Nephron progenitor cell (in vitro differentiated cells): ENCODE results near the gene MLLT3.

Experiments used
- DNase-seq: peaks from one replicate; pipeline ENCODE4 v3.0.0; 2021
- H3K27ac Mint-ChIP-seq: 2 replicates; pipeline ENCODE4 v1.8.0; 2021; ENCODE audit warnings: mild to moderate bottlenecking, moderate library complexity, mixed read lengths
- H3K27me3 Mint-ChIP-seq: 2 replicates; pipeline ENCODE4 v1.8.0; 2021; ENCODE audit warnings: mild to moderate bottlenecking, low read depth, mixed read lengths; ENCODE audit not compliant: poor library complexity
- H3K36me3 Mint-ChIP-seq: 2 replicates; pipeline ENCODE4 v1.8.0; 2021; ENCODE audit warnings: low read depth, mixed read lengths
- H3K4me1 Mint-ChIP-seq: 2 replicates; pipeline ENCODE4 v1.8.0; 2021; ENCODE audit warnings: mixed read lengths
- H3K4me3 Mint-ChIP-seq: 2 replicates; pipeline ENCODE4 v1.8.0; 2021; ENCODE audit warnings: mild to moderate bottlenecking, moderate library complexity, mixed read lengths
- H3K9me3 Mint-ChIP-seq: 2 replicates; pipeline ENCODE4 v1.8.0; 2021; ENCODE audit warnings: mild to moderate bottlenecking, moderate library complexity, mixed read lengths
- CTCF ChIP-seq: fragments of 200-600 bp; sonication (generic); IDR thresholded peaks from 2 replicates; pipeline ENCODE4 v1.5.0; 2021; ENCODE audit warnings: antibody characterized with exemption

Gene MLLT3

DNA sequence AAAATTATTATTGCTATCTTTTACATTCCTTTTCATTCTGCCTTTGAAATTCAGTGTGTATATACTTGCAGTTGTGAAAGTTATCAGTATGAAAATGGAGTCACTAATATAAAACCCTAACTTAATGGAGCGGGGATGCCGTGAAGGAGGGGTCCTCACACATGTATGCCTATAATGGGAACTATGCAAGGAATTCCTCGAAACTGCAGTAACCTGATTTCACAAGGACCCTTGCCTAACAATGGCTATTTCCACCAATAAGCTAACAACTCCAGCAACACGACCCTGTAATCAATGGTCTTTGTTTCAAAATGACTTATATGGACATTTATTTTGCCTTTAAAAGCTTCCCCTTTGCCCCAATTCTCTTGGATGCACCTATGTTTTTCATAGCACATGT, 12.6 kb upstream of the MLLT3 start:
- H3K4me1 Mint-ChIP-seq = peaks cover 8% of the 10 kb centered on the region
- no peak overlapping the region for H3K27ac Mint-ChIP-seq
- TF ChIP-seq CTCF = no peak
- DNase-seq = no peak
- H3K9me3 Mint-ChIP-seq = no peaks in the 10 kb centered on the region
- no peak overlapping the region for H3K4me3 Mint-ChIP-seq
- peaks cover 3% of the 10 kb centered on the region for H3K27me3 Mint-ChIP-seq
- no peaks in the 10 kb centered on the region for H3K36me3 Mint-ChIP-seq

GRCh38 chr9:20632705-20633104, 10.4 kb upstream of the MLLT3 start:
- Mint-ChIP-seq H3K9me3 (no peaks in the 10 kb centered on the region), H3K4me1 (peaks cover 8% of the 10 kb centered on the region), H3K4me3 (no peak overlapping the region), H3K27ac (no peak overlapping the region), H3K27me3 (peaks cover 3% of the 10 kb centered on the region), H3K36me3 (no peaks in the 10 kb centered on the region)
- TF ChIP-seq CTCF = no peak
- no peak for DNase-seq

GRCh38 chr9:20630241-20630943, 8.1 kb upstream of the MLLT3 start:
- DNase-seq = no peak
- no peaks in the 10 kb centered on the region for H3K9me3 Mint-ChIP-seq

GRCh38 chr9:20625003-20625349, 2.7 kb upstream of the MLLT3 start:
- Mint-ChIP-seq H3K9me3 (no peaks in the 10 kb centered on the region), H3K4me3 (peak overlapping the region; percentile 90), H3K36me3 (no peaks in the 10 kb centered on the region), H3K27ac (no peak overlapping the region), H3K27me3 (peaks cover 5% of the 10 kb centered on the region), H3K4me1 (peaks cover 37% of the 10 kb centered on the region)
- peak; percentile 34 for TF ChIP-seq CTCF
- no peak for DNase-seq

More at GRCh38 chr9:20630241-20630943, 8.1 kb upstream of the MLLT3 start:
- Mint-ChIP-seq H3K36me3 (no peaks in the 10 kb centered on the region), H3K4me1 (peaks cover 12% of the 10 kb centered on the region), H3K27ac (no peak overlapping the region), H3K4me3 (no peak overlapping the region), H3K27me3 (no peaks in the 10 kb centered on the region)
- no peak for TF ChIP-seq CTCF

DNA sequence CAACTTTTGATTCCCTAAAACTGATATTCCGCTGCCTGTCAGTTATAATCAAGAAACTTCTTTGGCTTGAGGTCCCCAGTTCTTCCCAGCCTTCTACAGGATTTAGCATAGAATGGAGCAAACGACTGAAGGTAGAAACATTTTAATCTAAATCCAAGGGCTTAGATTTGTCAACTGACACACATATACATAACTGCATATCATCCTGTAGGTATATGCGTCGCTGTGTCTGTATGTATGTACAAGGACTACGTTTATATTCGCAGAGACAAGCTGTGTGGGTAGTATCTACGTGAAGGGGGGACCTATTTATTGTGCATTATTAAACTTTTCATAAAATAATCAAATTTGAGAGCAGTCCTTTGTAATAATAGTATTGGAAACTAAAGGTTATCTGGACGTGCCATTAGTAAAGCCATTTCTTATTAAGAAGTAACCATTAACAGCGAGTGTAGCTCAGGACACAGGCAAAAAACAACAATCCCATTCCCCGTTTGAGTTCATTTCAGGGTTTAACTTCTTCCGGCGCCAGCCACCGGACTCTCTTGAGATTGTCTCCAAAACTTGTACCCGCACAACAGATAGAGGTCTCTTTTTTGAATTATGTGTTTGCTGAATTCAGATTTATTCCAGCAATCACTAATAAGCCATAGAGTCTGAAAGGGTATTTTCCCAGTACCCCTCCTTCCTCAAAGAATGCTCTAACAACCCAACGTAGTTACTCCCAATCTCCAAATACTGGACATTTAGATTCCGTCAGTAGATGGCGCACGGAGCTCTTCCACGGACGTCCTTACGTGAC, 2.1 kb upstream of the MLLT3 start:
- TF ChIP-seq CTCF = peak; percentile 71

More for the DNA sequence above, 2.1 kb upstream of the MLLT3 start:
- Mint-ChIP-seq H3K9me3 (no peaks in the 10 kb centered on the region), H3K36me3 (no peaks in the 10 kb centered on the region), H3K27me3 (peaks cover 5% of the 10 kb centered on the region), H3K27ac (no peak overlapping the region), H3K4me3 (peak overlapping the region; percentile 90), H3K4me1 (peaks cover 43% of the 10 kb centered on the region)
- DNase-seq = peak; percentile 48
